GM12878 (cell line): ENCODE data around the gene MED13.

Source experiments
- EP300 ChIP-seq, 2 experiments: fragments of 150-350 bp in 1 of 2; IDR thresholded peaks; 2 replicates each; pipeline ENCODE4 v1.6.1; 2011 to 2012; ENCODE audit warnings: low read depth in 2 of 2, low read length in 2 of 2, borderline replicate concordance in 1 of 2, improper control_type of control experiment in 1 of 2, inconsistent platforms in 1 of 2; ENCODE audit not compliant: control insufficient read depth in 1 of 2
- FOXM1 ChIP-seq: IDR thresholded peaks from 2 replicates; pipeline ENCODE4 v1.6.1; 2012; ENCODE audit warnings: low read depth, mild to moderate bottlenecking, inconsistent platforms, low read length, moderate library complexity
- KDM1A ChIP-seq: fragments of 200-600 bp; sonication (generic); IDR thresholded peaks from 2 replicates; pipeline ENCODE4 v1.6.1; 2016; ENCODE audit warnings: borderline replicate concordance
- POLR2A ChIP-seq: IDR thresholded peaks from 2 replicates; pipeline ENCODE4 v1.6.1; 2011; ENCODE audit warnings: low read depth, mild to moderate bottlenecking, low read length
- TCF3 ChIP-seq: IDR thresholded peaks from 2 replicates; pipeline ENCODE4 v1.6.1; 2012; ENCODE audit warnings: low read depth, mild to moderate bottlenecking, low read length, borderline replicate concordance; ENCODE audit not compliant: insufficient read depth
- TF ChIP-seq, protein P1 (sequence below), 3 experiments: IDR thresholded peaks in 2 of 3; conservative IDR thresholded peaks in 1 of 3; 2 replicates each; pipeline ENCODE4 v1.5.1; 2011; ENCODE audit warnings: low read depth in 3 of 3, low read length in 3 of 3, mild to moderate bottlenecking in 3 of 3, control low read depth in 2 of 3, moderate library complexity in 2 of 3, inconsistent platforms in 1 of 3, mixed read lengths in 1 of 3; ENCODE audit not compliant: control insufficient read depth in 2 of 3, insufficient read depth in 1 of 3; ENCODE audit errors: extremely low read depth in 1 of 3

DNA sequence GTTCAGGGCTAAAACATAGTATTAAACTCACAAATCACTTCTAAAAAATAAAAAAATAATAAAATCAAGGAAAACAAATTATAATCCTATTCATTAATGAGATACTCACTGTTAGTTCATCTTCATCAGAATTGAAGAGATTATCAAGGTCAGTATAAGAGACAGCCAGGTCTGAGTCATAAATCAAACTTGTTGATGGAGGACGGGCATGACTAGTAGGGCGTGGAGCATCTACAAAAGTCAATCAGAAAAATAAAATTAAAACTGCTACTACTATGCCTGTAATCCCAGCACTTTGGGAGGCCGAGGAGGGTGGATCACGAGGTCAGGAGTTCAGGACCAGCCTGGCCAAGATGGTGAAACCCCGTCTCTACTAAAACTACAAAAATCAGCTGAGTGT lies 78.2 kb downstream of the MED13 start:
- TF ChIP-seq TCF3 (no peak), FOXM1 (no peak), KDM1A (no peak), EP300 (IDR thresholded peaks at IDR 0.05; ENCODE audit: borderline replicate concordance in 1 of 2, control insufficient read depth in 1 of 2, low read depth in 2 of 2, low read length in 2 of 2) (no peak), POLR2A (no peak)
- TF ChIP-seq, protein P1, sequence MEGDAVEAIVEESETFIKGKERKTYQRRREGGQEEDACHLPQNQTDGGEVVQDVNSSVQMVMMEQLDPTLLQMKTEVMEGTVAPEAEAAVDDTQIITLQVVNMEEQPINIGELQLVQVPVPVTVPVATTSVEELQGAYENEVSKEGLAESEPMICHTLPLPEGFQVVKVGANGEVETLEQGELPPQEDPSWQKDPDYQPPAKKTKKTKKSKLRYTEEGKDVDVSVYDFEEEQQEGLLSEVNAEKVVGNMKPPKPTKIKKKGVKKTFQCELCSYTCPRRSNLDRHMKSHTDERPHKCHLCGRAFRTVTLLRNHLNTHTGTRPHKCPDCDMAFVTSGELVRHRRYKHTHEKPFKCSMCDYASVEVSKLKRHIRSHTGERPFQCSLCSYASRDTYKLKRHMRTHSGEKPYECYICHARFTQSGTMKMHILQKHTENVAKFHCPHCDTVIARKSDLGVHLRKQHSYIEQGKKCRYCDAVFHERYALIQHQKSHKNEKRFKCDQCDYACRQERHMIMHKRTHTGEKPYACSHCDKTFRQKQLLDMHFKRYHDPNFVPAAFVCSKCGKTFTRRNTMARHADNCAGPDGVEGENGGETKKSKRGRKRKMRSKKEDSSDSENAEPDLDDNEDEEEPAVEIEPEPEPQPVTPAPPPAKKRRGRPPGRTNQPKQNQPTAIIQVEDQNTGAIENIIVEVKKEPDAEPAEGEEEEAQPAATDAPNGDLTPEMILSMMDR (IDR thresholded peaks at IDR 0.05 in 2 of 3, conservative IDR thresholded peaks at IDR 0.05 in 1 of 3; ENCODE audit: control insufficient read depth in 2 of 3, extremely low read depth in 1 of 3, insufficient read depth in 1 of 3, low read depth in 3 of 3, low read length in 3 of 3), result no peak
